Skin epidermis (tissue), 12 donors: ENCODE measurements around the gene PIP4P1.
"Not testable (repeated sequence)": the region's sequence is repeated elsewhere in the genome, so short reads cannot be mapped to it uniquely, and the experiment has no call there.

Source experiments
- H3K27ac ChIP-seq, 21 experiments: fragments of 200-600 bp; sonication (generic) in 11 of 21; one replicate each; pipeline ENCODE4 v1.5.0; 2020; ENCODE audit warnings: mild to moderate bottlenecking in 3 of 21, inconsistent platforms in 2 of 21, moderate library complexity in 2 of 21
- H3K4me3 ChIP-seq, 7 experiments: fragments of 200-600 bp; sonication (generic) in 2 of 7; one replicate each; pipeline ENCODE4 v1.5.0; 2020; ENCODE audit warnings: inconsistent platforms in 2 of 7, mild to moderate bottlenecking in 2 of 7, moderate library complexity in 1 of 7

The PIP4P1 gene

DNA sequence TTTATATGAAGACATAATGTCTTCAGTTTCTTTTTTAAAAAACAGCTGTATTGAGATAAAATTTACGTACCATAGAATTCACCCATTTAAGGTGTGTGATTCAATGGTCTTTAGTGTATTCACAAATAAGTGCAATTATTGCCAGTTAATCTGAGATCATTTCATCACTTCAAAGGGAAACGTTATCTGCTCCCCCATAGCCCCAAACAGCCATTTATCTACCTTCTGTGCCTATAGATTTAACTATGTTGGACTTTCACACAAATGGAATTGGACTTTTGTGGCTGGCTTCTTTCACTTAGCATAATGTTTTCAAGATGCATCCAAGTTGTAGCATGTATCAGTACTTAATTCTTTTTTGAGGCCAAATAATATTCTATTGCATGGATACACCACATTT, 17.7 kb upstream of the PIP4P1 start:
- Histone ChIP-seq H3K4me3 (no peak overlapping the region), H3K27ac (no peak overlapping the region)

DNA sequence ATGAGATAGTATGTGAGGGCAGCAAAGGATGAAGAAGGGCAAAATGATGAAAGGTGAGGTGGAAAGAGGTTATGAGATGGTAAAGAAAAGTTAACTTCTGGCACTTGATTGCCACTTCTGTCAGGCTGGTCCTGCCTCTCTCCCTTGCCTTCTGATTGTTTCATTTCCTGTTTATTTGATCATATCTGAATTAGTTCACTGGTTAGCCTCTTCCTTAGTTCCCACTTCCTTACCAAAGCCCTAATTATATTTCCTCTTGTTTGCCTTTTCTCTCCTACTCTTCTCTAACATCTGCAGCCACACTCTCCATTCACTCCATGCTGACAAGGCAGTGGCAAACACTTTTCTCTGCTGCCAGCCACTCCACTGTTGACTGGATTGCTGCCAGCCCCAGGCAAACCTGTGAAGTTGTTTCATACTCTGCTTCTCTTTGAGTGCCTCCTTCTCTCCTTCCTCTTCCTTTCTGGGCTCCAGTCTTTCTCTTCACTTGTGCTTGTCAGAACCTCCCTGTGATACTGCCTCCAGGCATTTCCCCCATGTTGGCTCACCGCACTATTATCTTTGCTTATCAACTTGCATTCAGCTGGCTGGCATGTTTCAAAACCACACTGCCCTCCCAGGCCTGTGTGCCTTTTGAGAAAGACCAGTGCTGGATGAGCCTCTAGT, 16.1 kb upstream of the PIP4P1 start:
- Histone ChIP-seq H3K27ac (peak overlapping the region in 16 of 21 experiments; percentile 22 to 88 (median 58)), H3K4me3 (no peak overlapping the region)

DNA sequence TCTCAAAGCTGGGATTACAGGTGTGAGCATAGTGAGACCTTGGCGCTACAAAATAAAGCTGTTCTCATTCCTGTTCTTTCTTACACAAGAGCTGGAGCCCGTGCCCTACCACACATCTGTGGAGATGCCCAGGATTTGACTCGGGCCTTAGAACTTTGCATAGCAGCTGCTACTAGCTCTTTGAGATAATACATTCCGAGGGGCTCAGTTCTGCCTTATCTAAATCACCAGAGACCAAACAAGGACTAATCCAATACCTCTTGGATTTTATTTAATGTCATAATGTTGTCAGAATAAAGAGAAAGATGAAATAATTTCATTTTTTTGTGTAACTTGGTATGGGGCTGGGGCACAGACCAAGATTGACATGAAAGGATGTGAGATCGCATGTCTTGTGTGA, 15.5 kb upstream of the PIP4P1 start:
- Histone ChIP-seq H3K27ac (peak overlapping the region in 14 of 21 experiments; percentile 3 to 88 (median 62)), H3K4me3 (no peak overlapping the region)

- H3K27ac ChIP-seq: no peak overlapping the region
- no peak overlapping the region for H3K4me3 ChIP-seq
Observed at GRCh38 chr14:20472536-20473169, 11.4 kb upstream of the PIP4P1 start.

- peak overlapping the region in 20 of 21 experiments; percentile 80 to 99 (median 94) for H3K27ac ChIP-seq
- H3K4me3 ChIP-seq: peak overlapping the region; percentile 69 to 96 (median 80)
Observed at GRCh38 chr14:20470603-20470901, 9.3 kb upstream of the PIP4P1 start.

- Histone ChIP-seq H3K4me3 (peak overlapping the region; percentile 69 to 96 (median 80)), H3K27ac (peak overlapping the region; percentile 80 to 99 (median 94))
Observed at GRCh38 chr14:20469890-20470602, 8.8 kb upstream of the PIP4P1 start.

GRCh38 chr14:20469242-20469889, 8.1 kb upstream of the PIP4P1 start, which contains the start of gene PNP:
Gene PNP (plus strand): TSS chr14:20469406. CDS start chr14:20469525, 119 bp downstream.
- H3K27ac ChIP-seq: peak within 1 kb of the TSS; percentile 80 to 99 (median 94)
- H3K4me3 ChIP-seq: peak within 1 kb of the TSS; percentile 69 to 96 (median 80)

- H3K4me3 ChIP-seq: peak overlapping the region; percentile 69 to 96 (median 80)
- H3K27ac ChIP-seq: peak overlapping the region in 20 of 21 experiments; percentile 80 to 99 (median 94)
Observed at GRCh38 chr14:20468764-20469241, 7.6 kb upstream of the PIP4P1 start.

- H3K4me3 ChIP-seq: peak overlapping the region; percentile 80 to 95 (median 88)
- H3K27ac ChIP-seq: peak overlapping the region; percentile 71 to 98 (median 96)
Observed at GRCh38 chr14:20460458-20461224, 593 bp downstream of the PIP4P1 start.

- Histone ChIP-seq H3K27ac (peak overlapping the region in 5 of 21 experiments; percentile 3 to 50 (median 20)), H3K4me3 (no peak overlapping the region)
Observed at GRCh38 chr14:20458031-20458789, 3.0 kb downstream of the PIP4P1 start.

DNA sequence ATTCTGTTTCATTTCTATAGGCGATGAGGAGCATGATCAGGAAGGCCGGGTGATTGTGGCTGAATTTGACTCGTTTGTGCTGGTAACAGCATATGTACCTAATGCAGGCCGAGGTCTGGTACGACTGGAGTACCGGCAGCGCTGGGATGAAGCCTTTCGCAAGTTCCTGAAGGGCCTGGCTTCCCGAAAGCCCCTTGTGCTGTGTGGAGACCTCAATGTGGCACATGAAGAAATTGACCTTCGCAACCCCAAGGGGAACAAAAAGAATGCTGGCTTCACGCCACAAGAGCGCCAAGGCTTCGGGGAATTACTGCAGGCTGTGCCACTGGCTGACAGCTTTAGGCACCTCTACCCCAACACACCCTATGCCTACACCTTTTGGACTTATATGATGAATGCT, 4.3 kb downstream of the PIP4P1 start:
- Histone ChIP-seq H3K4me3 (no peak overlapping the region), H3K27ac (peak overlapping the region in 3 of 21 experiments; percentile 4 to 21 (median 7))

DNA sequence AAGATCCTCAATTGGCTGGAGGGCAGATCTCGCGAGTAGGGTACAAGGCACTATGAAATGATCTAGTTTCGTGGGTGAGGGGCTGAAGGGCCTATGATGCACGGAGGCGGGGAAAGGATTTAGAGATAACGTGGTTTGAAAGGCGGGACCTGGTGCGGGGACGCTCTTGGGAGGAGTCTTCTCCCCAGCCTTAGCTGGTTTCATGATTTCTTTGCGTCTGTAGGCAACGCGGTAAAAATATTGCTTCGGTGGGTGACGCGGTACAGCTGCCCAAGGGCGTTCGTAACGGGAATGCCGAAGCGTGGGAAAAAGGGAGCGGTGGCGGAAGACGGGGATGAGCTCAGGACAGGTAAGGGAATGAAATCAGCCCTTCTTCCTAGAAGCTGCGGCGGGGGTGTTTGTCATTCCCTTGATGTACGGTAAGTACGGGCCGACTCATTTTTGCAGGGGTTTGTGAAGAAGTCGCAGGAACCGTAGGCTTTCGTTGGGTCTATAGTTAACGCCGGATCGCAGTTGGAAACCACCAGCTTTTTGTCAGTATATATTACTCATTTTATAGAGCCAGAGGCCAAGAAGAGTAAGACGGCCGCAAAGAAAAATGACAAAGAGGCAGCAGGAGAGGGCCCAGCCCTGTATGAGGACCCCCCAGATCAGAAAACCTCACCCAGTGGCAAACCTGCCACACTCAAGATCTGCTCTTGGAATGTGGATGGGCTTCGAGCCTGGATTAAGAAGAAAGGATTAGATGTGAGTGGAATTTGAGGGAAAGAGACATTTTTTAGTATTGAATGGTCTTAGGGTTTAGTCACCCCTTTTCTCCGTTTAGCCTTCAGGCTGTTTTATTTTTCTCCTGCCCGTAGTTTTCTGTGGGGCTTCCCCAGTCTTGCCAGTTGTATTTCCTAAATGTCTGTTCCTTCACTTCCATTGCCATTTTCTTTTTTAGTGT, 5.6 kb downstream of the PIP4P1 start:
- peak overlapping the region; percentile 56 to 80 (median 58) for H3K4me3 ChIP-seq
- H3K27ac ChIP-seq: peak overlapping the region; percentile 57 to 98 (median 91)

- H3K4me3 ChIP-seq: peak within 1 kb of the TSS; percentile 56 to 80 (median 58)
Observed at GRCh38 chr14:20454516-20455354, 6.5 kb downstream of the PIP4P1 start, which contains the start of the genes APEX1 and OSGEP. Gene APEX1 (plus strand): TSS chr14:20455226. CDS start chr14:20455646, 420 bp downstream. Gene OSGEP (minus strand): TSS chr14:20454812. CDS start chr14:20454683, 129 bp downstream.

GRCh38 chr14:20452831-20453230, 8.4 kb downstream of the PIP4P1 start:
- H3K4me3 ChIP-seq, H3K27ac ChIP-seq: not testable (repeated sequence)

More at GRCh38 chr14:20454516-20455354, 6.5 kb downstream of the PIP4P1 start, which contains the start of the genes APEX1 and OSGEP:
- peak within 1 kb of the TSS; percentile 57 to 98 (median 91) for H3K27ac ChIP-seq

DNA sequence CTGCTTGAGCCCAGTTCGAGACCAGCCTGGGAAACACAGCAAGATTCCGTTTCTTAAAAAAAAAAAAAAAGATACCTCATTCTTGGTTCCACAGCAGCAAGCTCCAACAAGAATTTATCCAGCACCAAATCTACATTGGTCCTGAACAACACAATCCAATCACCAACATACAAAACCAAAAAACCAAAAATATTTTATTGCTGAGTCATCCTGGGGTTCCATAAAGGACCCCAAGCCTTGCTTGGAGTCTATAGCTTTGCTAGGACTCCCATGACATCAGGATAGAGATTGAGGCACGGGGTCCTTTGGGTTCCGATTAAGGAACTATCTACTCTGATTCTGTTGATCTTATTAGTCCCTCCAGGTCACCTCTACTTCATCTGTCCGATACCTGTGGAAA, 14.3 kb downstream of the PIP4P1 start:
- Histone ChIP-seq H3K27ac (no peak overlapping the region), H3K4me3 (no peak overlapping the region)

DNA sequence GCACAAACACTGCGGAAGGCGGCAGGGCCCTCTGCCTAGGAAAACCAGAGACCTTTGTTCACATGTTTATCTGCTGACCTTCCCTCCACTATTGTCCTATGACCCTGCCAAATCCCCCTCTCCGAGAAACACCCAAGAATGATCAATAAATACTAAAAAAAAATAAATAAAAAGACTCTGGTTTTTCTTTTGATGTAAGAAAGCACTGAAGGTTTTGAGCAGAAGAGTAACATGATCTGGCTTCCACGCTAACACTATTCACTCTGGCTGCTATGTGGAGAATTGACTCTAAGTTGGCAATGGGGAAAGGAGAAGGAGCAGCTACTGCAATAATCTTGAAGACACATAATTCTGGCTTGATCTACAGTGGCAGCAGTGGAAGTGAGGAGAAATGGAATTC, 17.6 kb downstream of the PIP4P1 start:
- not testable (repeated sequence) for H3K27ac ChIP-seq, H3K4me3 ChIP-seq
